Neutrophil (primary cell): ENCODE results near the gene GIPC1.
"Not testable (repeated sequence)": the region's sequence is repeated elsewhere in the genome, so short reads cannot be mapped to it uniquely, and the experiment has no call there.

Source experiments
- H3K27ac ChIP-seq: fragments of 200-600 bp; sonication (generic); 2 replicates; pipeline ENCODE4 v1.5.1; 2016; ENCODE audit warnings: mild to moderate bottlenecking, moderate library complexity
- H3K27me3 ChIP-seq: fragments of 200-600 bp; sonication (generic); 2 replicates; pipeline ENCODE4 v1.6.0; 2016; ENCODE audit warnings: mild to moderate bottlenecking
- H3K36me3 ChIP-seq: fragments of 200-600 bp; sonication (generic); 2 replicates; pipeline ENCODE4 v1.5.1; 2017
- H3K4me1 ChIP-seq, 2 experiments: fragments of 200-600 bp in 1 of 2; sonication (generic) in 1 of 2; 1 replicate in 1 of 2; 2 replicates in 1 of 2; pipeline versions ENCODE4 v1.5.1 to v1.6.1; 2013 to 2016; ENCODE audit warnings: low read depth in 1 of 2, low read length in 1 of 2, mild to moderate bottlenecking in 1 of 2, moderate library complexity in 1 of 2; ENCODE audit not compliant: control insufficient read depth in 1 of 2, insufficient read depth in 1 of 2
- H3K4me3 ChIP-seq, 2 experiments: fragments of 200-600 bp in 1 of 2; sonication (generic) in 1 of 2; 1 replicate in 1 of 2; 2 replicates in 1 of 2; pipeline ENCODE4 v1.5.1; 2013 to 2016; ENCODE audit warnings: low read depth in 1 of 2, low read length in 1 of 2, mild to moderate bottlenecking in 1 of 2, moderate library complexity in 1 of 2
- H3K9me3 ChIP-seq: fragments of 200-600 bp; sonication (generic); 2 replicates; pipeline ENCODE4 v1.5.1; 2016
- CTCF ChIP-seq: fragments of 200-600 bp; sonication (generic); IDR thresholded peaks from 2 replicates; pipeline ENCODE4 v1.5.1; 2016; ENCODE audit warnings: antibody characterized with exemption

The GIPC1 gene

GRCh38 chr19:14463747-14464146 lies 32.2 kb downstream of the GIPC1 start:
- Histone ChIP-seq H3K27ac (no peak overlapping the region), H3K36me3 (peaks cover 98% of the 10 kb centered on the region)

GRCh38 chr19:14462401-14462800 lies 33.5 kb downstream of the GIPC1 start:
- peaks cover 98% of the 10 kb centered on the region for H3K36me3 ChIP-seq
- H3K4me3 ChIP-seq, H3K9me3 ChIP-seq, H3K4me1 ChIP-seq, H3K27me3 ChIP-seq: not testable (repeated sequence)
- peak overlapping the region; percentile 30 for H3K27ac ChIP-seq

More at GRCh38 chr19:14463747-14464146, 32.2 kb downstream of the GIPC1 start:
- no peak for TF ChIP-seq CTCF
- H3K4me3 ChIP-seq, result no peak overlapping the region
- peaks cover 3 to 9% of the 10 kb centered on the region in 2 experiments for H3K4me1 ChIP-seq
- no peaks in the 10 kb centered on the region for H3K9me3 ChIP-seq
- no peaks in the 10 kb centered on the region for H3K27me3 ChIP-seq

- Histone ChIP-seq H3K27ac (no peak overlapping the region), H3K27me3 (no peaks in the 10 kb centered on the region), H3K9me3 (no peaks in the 10 kb centered on the region), H3K36me3 (peaks cover 96% of the 10 kb centered on the region), H3K4me1 (peaks cover 3 to 9% of the 10 kb centered on the region in 2 experiments), H3K4me3 (no peak overlapping the region)
- TF ChIP-seq CTCF, result no peak
These were observed 35.0 kb downstream of the GIPC1 start for GRCh38 chr19:14460935-14461334.

- Histone ChIP-seq H3K9me3 (no peaks in the 10 kb centered on the region), H3K36me3 (peaks cover 96% of the 10 kb centered on the region), H3K4me1 (peaks cover 3 to 9% of the 10 kb centered on the region in 2 experiments), H3K4me3 (no peak overlapping the region), H3K27me3 (no peaks in the 10 kb centered on the region), H3K27ac (peak overlapping the region; percentile 42)
- TF ChIP-seq CTCF, result no peak
These were observed 36.2 kb downstream of the GIPC1 start for GRCh38 chr19:14459703-14460102.

- not testable (repeated sequence) for H3K9me3 ChIP-seq, H3K27ac ChIP-seq, H3K4me1 ChIP-seq, H3K27me3 ChIP-seq, H3K4me3 ChIP-seq
- peaks cover 96% of the 10 kb centered on the region for H3K36me3 ChIP-seq
These were observed 43.6 kb downstream of the GIPC1 start for GRCh38 chr19:14452303-14452702.

- no peaks in the 10 kb centered on the region for H3K9me3 ChIP-seq
- peaks cover 98% of the 10 kb centered on the region for H3K36me3 ChIP-seq
- H3K27ac ChIP-seq, result no peak overlapping the region
- TF ChIP-seq CTCF, result no peak
- H3K4me1 ChIP-seq, result no peaks in the 10 kb centered on the region
- H3K4me3 ChIP-seq, result no peak overlapping the region
- H3K27me3 ChIP-seq, result no peaks in the 10 kb centered on the region
These were observed 45.1 kb downstream of the GIPC1 start for GRCh38 chr19:14450876-14451275.
